A673 (cell line): ENCODE results near the gene MMP21.

Experiments used
- EZH2 ChIP-seq: fragments of 200-600 bp; sonication (generic); IDR thresholded peaks from 2 replicates; pipeline ENCODE4 v1.6.1; 2017; ENCODE audit warnings: borderline replicate concordance, low read depth, mild to moderate bottlenecking, mixed read lengths, antibody characterized with exemption, low read length; ENCODE audit not compliant: poor library complexity, severe bottlenecking
- TF ChIP-seq, protein P1 (sequence below): fragments of 300-800, 200-600 bp; sonication (generic); conservative IDR thresholded peaks from 2 replicates; pipeline ENCODE4 v1.5.1; 2017; ENCODE audit warnings: low read depth, mild to moderate bottlenecking, antibody characterized with exemption, low read length, moderate library complexity, mixed read lengths

- TF ChIP-seq, protein P1, sequence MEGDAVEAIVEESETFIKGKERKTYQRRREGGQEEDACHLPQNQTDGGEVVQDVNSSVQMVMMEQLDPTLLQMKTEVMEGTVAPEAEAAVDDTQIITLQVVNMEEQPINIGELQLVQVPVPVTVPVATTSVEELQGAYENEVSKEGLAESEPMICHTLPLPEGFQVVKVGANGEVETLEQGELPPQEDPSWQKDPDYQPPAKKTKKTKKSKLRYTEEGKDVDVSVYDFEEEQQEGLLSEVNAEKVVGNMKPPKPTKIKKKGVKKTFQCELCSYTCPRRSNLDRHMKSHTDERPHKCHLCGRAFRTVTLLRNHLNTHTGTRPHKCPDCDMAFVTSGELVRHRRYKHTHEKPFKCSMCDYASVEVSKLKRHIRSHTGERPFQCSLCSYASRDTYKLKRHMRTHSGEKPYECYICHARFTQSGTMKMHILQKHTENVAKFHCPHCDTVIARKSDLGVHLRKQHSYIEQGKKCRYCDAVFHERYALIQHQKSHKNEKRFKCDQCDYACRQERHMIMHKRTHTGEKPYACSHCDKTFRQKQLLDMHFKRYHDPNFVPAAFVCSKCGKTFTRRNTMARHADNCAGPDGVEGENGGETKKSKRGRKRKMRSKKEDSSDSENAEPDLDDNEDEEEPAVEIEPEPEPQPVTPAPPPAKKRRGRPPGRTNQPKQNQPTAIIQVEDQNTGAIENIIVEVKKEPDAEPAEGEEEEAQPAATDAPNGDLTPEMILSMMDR: no peak
- TF ChIP-seq EZH2: no peak
Measured at GRCh38 chr10:125795637-125796190, 20.1 kb upstream of the MMP21 start.
